ACC112 (cell line): ENCODE data around the gene CXCL10.

ENCODE experiments used
- H2AFZ ChIP-seq: fragments of 200-600 bp; sonication (generic); one replicate; pipeline ENCODE4 v1.6.0; 2017; ENCODE audit warnings: antibody characterized with exemption, low read length; ENCODE audit not compliant: unreplicated experiment
- H3K27ac ChIP-seq: fragments of 200-600 bp; sonication (generic); 2 replicates; pipeline ENCODE4 v1.5.1; 2014; ENCODE audit warnings: low read depth, mild to moderate bottlenecking, antibody characterized with exemption, low read length, moderate library complexity
- H3K27me3 ChIP-seq: fragments of 200-600 bp; sonication (generic); 2 replicates; pipeline ENCODE4 v1.6.1; 2014; ENCODE audit warnings: mild to moderate bottlenecking, antibody characterized with exemption, low read length, moderate library complexity, mixed read lengths; ENCODE audit not compliant: insufficient read depth
- H3K36me3 ChIP-seq: fragments of 200-600 bp; sonication (generic); 2 replicates; pipeline ENCODE4 v1.6.1; 2016; ENCODE audit warnings: mild to moderate bottlenecking, antibody characterized with exemption, low read length, moderate library complexity, mixed read lengths; ENCODE audit not compliant: insufficient read depth
- H3K4me1 ChIP-seq: fragments of 200-600 bp; sonication (generic); one replicate; pipeline ENCODE4 v1.6.1; 2016; ENCODE audit warnings: low read length, mixed read lengths; ENCODE audit not compliant: insufficient read depth, unreplicated experiment, control insufficient read depth
- H3K4me3 ChIP-seq: fragments of 200-600 bp; sonication (generic); 2 replicates; pipeline ENCODE4 v1.5.1; 2014; ENCODE audit warnings: mild to moderate bottlenecking, low read depth, low read length
- H3K79me2 ChIP-seq: fragments of 200-600 bp; sonication (generic); one replicate; pipeline ENCODE4 v1.6.0; 2016; ENCODE audit warnings: low read length; ENCODE audit not compliant: control insufficient read depth, unreplicated experiment, insufficient read depth

The CXCL10 gene

DNA sequence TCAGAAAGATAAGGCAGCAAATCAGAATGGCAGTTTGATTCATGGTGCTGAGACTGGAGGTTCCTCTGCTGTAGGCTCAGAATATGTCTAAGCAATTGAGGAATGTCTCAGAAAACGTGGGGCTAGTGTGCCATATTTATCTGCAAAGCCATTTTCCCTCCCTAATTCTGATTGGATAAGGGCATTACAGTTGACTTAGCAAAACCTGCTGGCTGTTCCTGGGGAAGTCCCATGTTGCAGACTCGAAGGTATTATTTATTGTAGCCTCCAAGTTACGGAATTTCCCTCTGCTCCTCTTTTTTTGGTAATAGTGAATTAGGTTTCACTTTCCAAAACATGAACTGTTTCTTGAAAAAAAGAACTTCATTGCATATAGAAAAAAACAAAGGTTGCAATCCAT, at the start of gene CXCL10:
CXCL10 (minus strand) TSS at position 109 of the 400 bp plus-strand sequence; CDS start at position 43, 66 bp downstream.
- Histone ChIP-seq H3K79me2 (no peaks in the 10 kb centered on the region), H3K27ac (no peak within 1 kb of the TSS), H3K4me3 (no peak within 1 kb of the TSS), H2AFZ (peak within 1 kb of the TSS; percentile 16), H3K36me3 (no peaks in the 10 kb centered on the region), H3K27me3 (no peaks in the 10 kb centered on the region), H3K4me1 (peaks cover 9% of the 10 kb centered on the region)

DNA sequence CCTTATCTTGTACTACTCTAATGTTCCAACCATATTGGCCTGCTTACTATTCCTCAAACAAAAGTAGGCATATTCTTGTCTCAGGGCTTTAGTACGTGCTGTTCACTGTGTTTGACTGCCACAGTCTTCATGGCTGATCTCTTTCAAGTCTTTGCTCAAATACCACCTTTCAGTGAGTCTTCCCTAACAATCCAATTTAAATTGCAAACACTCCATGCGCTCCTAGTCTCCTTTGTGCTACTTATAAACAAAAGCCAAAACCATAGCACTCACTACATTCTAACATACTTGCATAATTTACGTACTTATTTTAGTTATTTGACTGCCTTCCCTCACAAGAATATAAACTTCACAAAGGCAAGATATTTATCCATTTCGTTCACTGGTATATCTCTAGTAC, 49.5 kb upstream of the CXCL10 start:
- H2AFZ ChIP-seq, result no peak overlapping the region
- no peak overlapping the region for H3K27ac ChIP-seq
- no peaks in the 10 kb centered on the region for H3K27me3 ChIP-seq
- no peaks in the 10 kb centered on the region for H3K79me2 ChIP-seq
- no peaks in the 10 kb centered on the region for H3K4me1 ChIP-seq
- no peaks in the 10 kb centered on the region for H3K36me3 ChIP-seq
- no peak overlapping the region for H3K4me3 ChIP-seq

DNA sequence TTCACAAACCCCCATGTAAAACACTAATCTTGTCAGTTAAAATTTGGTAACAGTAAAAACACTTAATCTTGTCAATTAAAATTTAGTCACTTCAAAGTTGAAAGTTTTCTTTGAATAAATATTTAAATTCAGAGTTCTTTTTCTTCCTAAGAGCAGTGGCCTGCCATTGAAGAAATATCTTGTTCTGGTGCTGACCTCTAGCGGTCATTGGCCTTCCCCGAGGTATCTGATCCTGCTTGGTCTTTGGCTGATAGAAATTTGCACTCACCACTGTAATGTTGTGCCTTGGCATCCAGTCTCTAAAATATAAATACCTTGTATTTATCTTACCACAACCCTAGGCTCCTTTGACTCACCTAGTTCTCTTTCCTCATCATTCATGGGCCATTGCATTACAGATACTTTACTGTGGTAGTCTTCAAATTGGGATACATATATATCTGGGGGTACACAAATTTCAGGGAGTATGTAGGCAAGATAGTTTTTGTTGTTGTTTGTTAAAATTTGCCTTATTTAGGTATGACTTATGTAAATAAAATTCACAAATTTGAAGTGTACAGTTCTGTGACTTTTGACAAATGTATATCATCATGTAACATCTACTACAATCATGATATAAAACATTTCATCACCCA, 44.5 kb upstream of the CXCL10 start:
- H3K27me3 ChIP-seq, result no peaks in the 10 kb centered on the region
- H3K36me3 ChIP-seq, result no peaks in the 10 kb centered on the region
- no peak overlapping the region for H3K27ac ChIP-seq
- no peaks in the 10 kb centered on the region for H3K79me2 ChIP-seq
- H3K4me1 ChIP-seq, result no peaks in the 10 kb centered on the region
- no peak overlapping the region for H2AFZ ChIP-seq
- no peak overlapping the region for H3K4me3 ChIP-seq

DNA sequence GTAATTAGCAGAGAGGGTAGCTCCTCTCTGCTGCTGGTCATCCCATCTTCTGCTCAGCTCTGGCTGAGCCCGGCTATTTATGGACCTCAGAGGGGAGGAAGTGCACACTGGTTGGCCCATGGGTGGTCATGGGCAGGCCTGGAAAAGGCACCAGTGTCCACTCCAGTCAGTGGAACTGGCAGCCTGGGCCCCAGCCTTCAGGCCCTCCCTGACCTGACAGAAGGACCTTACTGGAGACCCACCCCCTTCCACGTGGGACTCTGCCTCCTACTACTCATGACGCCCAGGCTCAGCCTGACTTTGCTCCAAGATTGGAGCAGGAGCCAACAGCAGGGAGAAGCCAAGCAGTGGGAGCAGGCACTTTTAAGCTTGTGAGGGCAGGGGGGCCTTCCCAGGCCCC, 43.2 kb upstream of the CXCL10 start:
- no peaks in the 10 kb centered on the region for H3K79me2 ChIP-seq
- no peak overlapping the region for H3K27ac ChIP-seq
- H3K4me1 ChIP-seq, result no peaks in the 10 kb centered on the region
- H2AFZ ChIP-seq, result no peak overlapping the region
- no peak overlapping the region for H3K4me3 ChIP-seq
- H3K27me3 ChIP-seq, result no peaks in the 10 kb centered on the region
- no peaks in the 10 kb centered on the region for H3K36me3 ChIP-seq

DNA sequence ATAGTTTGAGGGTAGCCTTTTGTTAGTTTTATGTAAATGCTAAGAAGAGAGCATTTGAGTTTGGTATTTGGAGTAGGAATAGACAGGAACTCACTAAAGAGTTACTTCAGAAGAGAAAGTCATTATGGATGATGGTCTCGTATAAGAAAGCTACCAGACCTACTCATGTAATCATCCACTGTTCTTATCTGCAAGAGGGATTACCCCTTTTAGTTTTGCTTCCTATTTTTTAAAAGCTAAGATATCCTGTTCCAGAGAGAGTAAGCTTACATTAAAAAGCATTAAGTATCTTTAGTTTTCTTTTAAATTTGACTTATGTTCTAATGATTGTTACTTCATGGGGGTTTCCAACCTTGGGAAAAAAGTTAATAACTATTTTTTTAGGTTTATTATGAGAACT, 38.7 kb upstream of the CXCL10 start:
- Histone ChIP-seq H3K27ac (no peak overlapping the region), H3K79me2 (no peaks in the 10 kb centered on the region), H2AFZ (no peak overlapping the region), H3K36me3 (no peaks in the 10 kb centered on the region), H3K27me3 (no peaks in the 10 kb centered on the region), H3K4me1 (peaks cover 3% of the 10 kb centered on the region), H3K4me3 (no peak overlapping the region)

DNA sequence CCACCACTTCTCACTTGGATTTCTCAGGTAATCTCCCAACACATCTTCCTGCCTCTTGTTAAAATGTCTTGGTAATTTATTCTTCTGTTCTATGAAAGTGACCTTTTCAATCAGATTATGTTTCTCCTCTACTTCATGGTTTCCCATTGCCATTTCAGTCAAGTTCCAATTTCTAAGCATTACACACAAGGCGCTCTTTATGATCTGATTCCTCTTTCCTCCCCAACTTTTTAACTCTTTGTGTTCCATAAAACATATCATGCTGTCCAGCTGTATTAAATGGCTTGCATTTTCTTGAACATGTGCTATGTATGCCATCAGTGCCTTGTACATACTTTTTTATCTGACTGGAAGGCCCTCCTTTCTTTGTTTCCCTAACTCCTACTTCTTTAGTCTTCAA, 38.1 kb upstream of the CXCL10 start:
- Histone ChIP-seq H3K4me3 (no peak overlapping the region), H3K4me1 (peaks cover 3% of the 10 kb centered on the region), H2AFZ (no peak overlapping the region), H3K36me3 (no peaks in the 10 kb centered on the region), H3K27me3 (no peaks in the 10 kb centered on the region), H3K79me2 (no peaks in the 10 kb centered on the region), H3K27ac (no peak overlapping the region)

DNA sequence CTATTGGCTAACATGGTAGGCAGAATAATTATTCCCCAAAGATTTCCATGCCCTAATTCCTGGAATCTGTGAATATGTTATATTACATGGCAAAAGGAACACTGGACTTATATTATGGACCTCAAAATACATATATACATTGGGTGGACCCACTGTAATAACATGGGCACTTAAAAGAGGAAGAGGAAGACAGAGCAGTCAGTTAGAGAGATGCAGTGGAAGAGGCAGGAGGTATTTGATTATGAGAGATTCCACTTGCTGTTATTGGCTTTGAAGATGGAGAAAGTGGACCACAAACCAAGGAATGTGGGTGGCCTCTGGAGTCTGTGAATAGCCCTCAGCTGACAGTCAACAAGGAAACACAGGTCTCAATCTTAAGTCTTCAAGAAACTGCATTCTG, 37.2 kb upstream of the CXCL10 start:
- H3K4me3 ChIP-seq, result no peak overlapping the region
- H3K36me3 ChIP-seq, result no peaks in the 10 kb centered on the region
- H3K79me2 ChIP-seq, result no peaks in the 10 kb centered on the region
- H2AFZ ChIP-seq, result no peak overlapping the region
- no peak overlapping the region for H3K27ac ChIP-seq
- peaks cover 5% of the 10 kb centered on the region; the same call in 1 of the 2 replicates for H3K27me3 ChIP-seq
- peaks cover 3% of the 10 kb centered on the region for H3K4me1 ChIP-seq

DNA sequence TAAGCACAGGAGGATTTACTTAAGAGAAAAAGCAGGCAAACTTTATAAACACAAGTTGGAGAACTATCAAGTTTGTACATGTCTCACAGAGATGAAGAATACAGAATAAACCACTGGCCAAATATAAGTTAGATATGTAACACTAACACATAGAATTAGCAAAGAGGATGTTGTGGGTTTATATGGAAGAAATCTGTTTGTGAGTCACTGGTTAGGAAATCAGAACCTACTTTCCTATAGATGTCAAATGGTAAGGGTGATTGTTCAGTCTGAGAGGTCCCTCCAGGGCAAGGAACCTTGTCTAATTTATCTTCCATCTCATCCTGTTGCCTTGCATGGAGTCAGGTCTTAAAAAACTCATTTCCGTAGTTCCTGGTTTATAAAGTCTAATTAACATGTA, 36.5 kb upstream of the CXCL10 start:
- peaks cover 3% of the 10 kb centered on the region for H3K4me1 ChIP-seq
- no peak overlapping the region for H3K27ac ChIP-seq
- no peaks in the 10 kb centered on the region for H3K36me3 ChIP-seq
- H3K79me2 ChIP-seq, result no peaks in the 10 kb centered on the region
- peaks cover 5% of the 10 kb centered on the region for H3K27me3 ChIP-seq
- no peak overlapping the region for H3K4me3 ChIP-seq
- no peak overlapping the region for H2AFZ ChIP-seq

DNA sequence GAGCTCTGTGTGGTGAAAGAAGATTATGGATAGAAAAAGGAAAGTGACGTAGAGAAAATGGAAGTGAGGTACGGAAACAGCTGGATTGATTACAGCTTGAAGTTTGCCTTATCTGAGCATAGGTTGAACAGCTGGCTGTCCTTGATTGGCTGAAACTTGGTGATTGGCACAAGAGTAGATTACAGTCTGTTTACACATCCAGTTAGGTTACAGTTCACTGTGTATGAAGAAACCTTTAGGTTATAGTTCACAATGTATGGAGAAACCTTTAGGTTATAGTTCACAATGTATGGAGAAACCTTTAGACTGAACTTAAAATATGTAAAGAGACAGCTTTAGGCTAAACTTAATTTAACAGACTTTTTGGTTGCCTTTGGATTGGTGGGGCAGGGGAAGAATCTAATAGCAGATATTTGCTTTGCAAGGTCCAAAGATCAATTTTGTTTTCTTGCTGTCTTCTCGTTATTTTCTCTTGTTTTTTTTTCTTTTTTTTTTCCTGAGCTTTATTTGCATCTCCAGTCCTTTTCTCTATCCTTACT, 35.7 kb upstream of the CXCL10 start:
- Histone ChIP-seq H3K27me3 (peaks cover 5% of the 10 kb centered on the region), H3K27ac (no peak overlapping the region), H3K4me1 (peaks cover 3% of the 10 kb centered on the region), H3K4me3 (no peak overlapping the region), H2AFZ (no peak overlapping the region), H3K79me2 (no peaks in the 10 kb centered on the region), H3K36me3 (no peaks in the 10 kb centered on the region)

DNA sequence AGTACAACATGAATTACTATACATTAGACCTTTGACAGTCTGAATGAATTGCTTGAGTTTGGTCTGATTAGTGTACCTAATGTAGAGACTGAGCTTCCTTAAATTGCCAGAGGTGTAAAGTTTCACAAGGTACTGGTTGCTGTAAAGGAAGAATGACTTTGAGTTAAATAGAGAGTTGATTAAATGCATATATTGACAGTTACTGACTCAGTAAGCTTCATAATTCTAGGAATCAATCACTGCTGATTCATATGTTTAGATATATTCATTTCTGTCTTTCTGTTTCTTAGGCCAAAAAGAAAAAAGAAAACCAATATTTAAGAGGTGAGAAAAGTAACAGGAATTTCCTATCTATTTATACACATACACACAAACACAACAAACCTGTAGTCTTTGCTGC, 35.0 kb upstream of the CXCL10 start:
- H3K4me1 ChIP-seq, result peaks cover 3% of the 10 kb centered on the region
- H2AFZ ChIP-seq, result no peak overlapping the region
- H3K36me3 ChIP-seq, result no peaks in the 10 kb centered on the region
- peaks cover 5% of the 10 kb centered on the region for H3K27me3 ChIP-seq
- no peak overlapping the region for H3K4me3 ChIP-seq
- H3K27ac ChIP-seq, result no peak overlapping the region
- H3K79me2 ChIP-seq, result no peaks in the 10 kb centered on the region

DNA sequence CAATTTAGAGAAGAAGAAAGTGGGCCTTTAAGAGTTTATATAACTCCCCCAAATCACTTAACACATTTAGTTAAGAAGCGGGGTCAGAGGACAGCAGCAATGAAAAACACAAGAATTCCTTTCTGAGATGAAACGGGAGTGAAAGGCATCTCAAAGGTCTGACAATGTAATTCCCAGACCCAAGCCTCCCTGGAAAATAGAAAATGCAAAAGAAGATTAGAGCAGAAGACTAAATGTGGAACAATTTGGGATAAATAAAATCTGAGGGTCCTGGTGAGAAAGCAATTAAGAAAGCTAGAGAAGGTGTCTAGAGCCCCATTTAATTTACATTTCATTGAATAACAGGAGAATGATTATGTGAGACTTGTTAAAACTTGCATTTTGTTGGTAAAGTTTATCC, 32.1 kb upstream of the CXCL10 start:
- Histone ChIP-seq H2AFZ (no peak overlapping the region), H3K27me3 (peaks cover 5% of the 10 kb centered on the region), H3K36me3 (no peaks in the 10 kb centered on the region), H3K27ac (no peak overlapping the region), H3K4me1 (peaks cover 3% of the 10 kb centered on the region), H3K4me3 (no peak overlapping the region), H3K79me2 (no peaks in the 10 kb centered on the region)
